Measurements from ENCODE around the gene ZNF207.
"Not testable (repeated sequence)": the region's sequence is repeated elsewhere in the genome, so short reads cannot be mapped to it uniquely, and the experiment has no call there.

The ZNF207 gene
- 164 to 431 (median 255) reads per million in 9 experiments for total RNA-seq

DNA sequence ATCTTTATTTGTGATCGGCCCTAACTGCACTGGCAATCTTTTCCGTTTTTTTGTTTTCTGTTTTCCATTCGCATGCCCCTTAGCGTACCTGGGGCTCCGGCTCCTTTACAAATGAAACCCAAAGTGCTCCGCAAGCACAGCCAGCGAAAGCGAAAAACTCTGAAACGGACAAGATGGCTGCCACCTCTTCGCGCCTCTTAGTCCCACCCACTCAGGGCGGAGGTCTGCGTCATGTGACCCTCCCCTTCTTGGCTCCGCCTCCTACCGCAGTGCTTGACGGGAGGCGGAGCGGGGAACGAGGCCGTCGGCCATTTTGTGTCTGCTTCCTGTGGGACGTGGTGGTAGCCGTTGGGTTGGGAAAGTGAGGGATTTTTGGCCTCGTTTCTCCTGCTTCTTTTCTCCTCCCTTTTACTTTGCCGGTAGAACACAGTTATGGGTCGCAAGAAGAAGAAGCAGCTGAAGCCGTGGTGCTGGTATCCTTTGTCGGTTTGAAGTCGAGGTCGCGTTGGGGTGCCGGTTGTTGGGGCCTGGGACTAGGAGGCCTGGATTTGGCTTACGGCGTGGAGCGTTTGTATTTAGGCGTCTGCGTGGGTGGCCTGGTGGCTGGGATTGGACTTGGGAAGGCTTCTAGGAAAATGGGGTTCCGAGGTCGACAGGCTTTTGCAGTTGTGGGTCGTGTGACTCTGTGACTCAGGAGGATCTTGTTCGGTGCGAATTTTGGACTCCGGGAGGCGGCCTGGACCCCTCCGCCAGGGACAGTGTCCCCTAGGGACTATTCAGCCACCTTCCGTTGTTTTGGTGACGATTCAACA lies at the start of gene ZNF207:
TSS of gene ZNF207 (plus strand) at position 304 of the 812 bp plus-strand sequence. CDS start at position 433, 129 bp downstream.
- no peaks in the 10 kb centered on the region for H3K27me3 Mint-ChIP-seq
- peaks cover 63% of the 10 kb centered on the region for H3K36me3 Mint-ChIP-seq (ENCODE audit: insufficient read depth)
- peak within 1 kb of the TSS; percentile 99 for H3K27ac Mint-ChIP-seq
- ATAC-seq (replicated peaks) (peak; percentile 96), DNase-seq (peak; percentile 95)
- peak within 1 kb of the TSS; percentile 97 to 98 for H3K4me3 Mint-ChIP-seq
- no peaks in the 10 kb centered on the region for H3K9me3 Mint-ChIP-seq
- H3K4me1 Mint-ChIP-seq (ENCODE audit: low read depth in 2 of 2), result peaks cover 25 to 32% of the 10 kb centered on the region in 2 donors

DNA sequence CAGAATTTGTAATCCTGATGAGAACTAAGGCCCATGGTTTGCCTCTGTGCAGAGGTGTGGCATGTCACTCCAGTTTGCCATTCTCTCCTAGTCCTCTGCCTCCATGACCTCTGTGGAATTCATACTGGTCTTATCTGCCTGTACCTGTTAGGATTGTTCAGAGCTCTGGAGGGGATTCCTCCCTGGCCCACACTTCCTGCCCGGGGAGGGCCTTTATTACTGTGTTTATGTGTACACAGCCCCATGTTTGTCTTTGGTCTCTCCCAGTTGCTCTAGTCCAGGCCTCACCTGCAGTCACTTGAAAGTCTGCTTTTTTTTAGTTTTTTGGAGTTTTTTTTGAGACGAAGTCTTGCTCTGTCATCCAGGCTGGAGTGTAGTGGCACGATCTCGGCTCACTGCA lies 47.9 kb upstream of the ZNF207 start:
- Mint-ChIP-seq H3K27ac (no peak overlapping the region), H3K9me3 (no peaks in the 10 kb centered on the region), H3K27me3 (no peaks in the 10 kb centered on the region), H3K4me1 (ENCODE audit: low read depth in 2 of 2) (no peaks in the 10 kb centered on the region), H3K4me3 (no peak overlapping the region), H3K36me3 (ENCODE audit: insufficient read depth) (no peaks in the 10 kb centered on the region)
- ATAC-seq (replicated peaks) (no peak), DNase-seq (no peak)

DNA sequence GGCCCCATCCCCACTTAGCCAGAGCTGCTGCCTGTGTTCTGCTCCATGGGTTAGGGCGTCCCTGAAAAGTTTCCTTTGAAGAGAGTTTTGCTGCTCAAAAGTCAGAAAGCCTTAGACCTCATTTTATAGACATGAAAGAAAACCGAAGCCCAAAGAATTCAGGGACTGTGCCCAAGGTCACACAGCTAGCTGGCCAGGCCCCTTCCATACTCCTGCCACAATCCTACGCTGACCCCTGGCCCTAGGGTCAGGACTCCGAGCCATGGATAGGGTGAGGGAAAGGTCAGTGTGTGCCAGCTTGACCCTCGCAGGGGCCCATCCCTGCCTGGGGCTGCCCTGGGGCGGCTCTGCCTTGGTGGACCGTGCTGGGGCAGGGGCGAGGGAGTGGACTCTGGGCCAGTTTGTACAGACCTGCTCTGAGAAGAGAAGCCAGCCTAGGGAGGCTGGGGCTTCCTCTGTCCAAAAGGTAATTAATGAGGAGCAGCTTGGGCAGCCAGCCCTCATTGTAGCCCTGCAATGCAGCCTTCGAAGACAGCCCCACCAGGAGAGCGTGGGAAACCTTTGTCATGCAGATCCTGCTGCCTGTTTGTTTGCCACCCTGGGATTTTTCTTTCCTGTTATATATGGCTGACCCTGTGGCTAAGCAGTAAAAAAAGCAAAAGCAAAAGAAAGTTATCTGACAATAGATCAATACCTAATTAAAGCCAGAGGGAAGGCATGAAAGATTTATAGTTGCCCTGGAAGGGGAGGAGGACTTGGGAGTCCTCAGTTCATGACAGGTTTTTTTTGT lies 46.9 kb upstream of the ZNF207 start:
- Mint-ChIP-seq H3K36me3 (ENCODE audit: insufficient read depth) (no peaks in the 10 kb centered on the region), H3K4me1 (ENCODE audit: low read depth in 2 of 2) (peaks cover 0 to 3% of the 10 kb centered on the region in 2 donors)

DNA sequence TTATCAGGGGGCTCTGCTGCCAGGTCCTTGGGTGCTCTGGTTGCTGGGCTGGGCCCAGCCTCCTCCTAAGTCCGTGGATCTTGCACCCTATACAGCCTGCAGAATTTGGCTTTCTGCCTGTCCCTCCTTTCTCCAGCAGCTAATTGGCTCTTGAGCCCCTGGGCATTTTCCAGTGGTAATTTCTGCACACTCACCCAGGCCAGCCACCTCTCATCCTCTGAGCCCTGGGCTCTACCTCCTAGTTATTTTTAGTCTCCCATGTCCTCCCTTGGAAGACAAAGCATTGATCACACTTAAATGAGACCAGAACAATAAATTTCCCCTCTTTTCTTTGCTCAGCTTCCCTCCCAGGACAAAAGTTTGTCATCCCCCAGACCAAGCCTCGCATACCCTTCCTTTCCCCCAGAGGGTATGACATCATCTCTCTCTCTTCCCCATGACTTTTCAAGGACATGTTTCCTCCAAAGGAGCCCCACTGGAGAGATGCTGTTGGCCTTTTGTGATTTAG lies 46.1 kb upstream of the ZNF207 start:
- H3K4me3 Mint-ChIP-seq, result no peak overlapping the region
- peaks cover 0 to 3% of the 10 kb centered on the region in 2 donors for H3K4me1 Mint-ChIP-seq (ENCODE audit: low read depth in 2 of 2)
- no peaks in the 10 kb centered on the region for H3K27me3 Mint-ChIP-seq
- H3K27ac Mint-ChIP-seq, result peak overlapping the region in 1 of 2 donors; percentile 0
- no peaks in the 10 kb centered on the region for H3K36me3 Mint-ChIP-seq (ENCODE audit: insufficient read depth)
- no peaks in the 10 kb centered on the region for H3K9me3 Mint-ChIP-seq
- DNase-seq (no peak), ATAC-seq (replicated peaks) (no peak)

More for the DNA sequence above, 46.9 kb upstream of the ZNF207 start:
- Mint-ChIP-seq H3K27ac (peak overlapping the region in 1 of 2 donors; percentile 0), H3K4me3 (no peak overlapping the region), H3K27me3 (no peaks in the 10 kb centered on the region), H3K9me3 (no peaks in the 10 kb centered on the region)
- DNase-seq (no peak), ATAC-seq (replicated peaks) (no peak)

DNA sequence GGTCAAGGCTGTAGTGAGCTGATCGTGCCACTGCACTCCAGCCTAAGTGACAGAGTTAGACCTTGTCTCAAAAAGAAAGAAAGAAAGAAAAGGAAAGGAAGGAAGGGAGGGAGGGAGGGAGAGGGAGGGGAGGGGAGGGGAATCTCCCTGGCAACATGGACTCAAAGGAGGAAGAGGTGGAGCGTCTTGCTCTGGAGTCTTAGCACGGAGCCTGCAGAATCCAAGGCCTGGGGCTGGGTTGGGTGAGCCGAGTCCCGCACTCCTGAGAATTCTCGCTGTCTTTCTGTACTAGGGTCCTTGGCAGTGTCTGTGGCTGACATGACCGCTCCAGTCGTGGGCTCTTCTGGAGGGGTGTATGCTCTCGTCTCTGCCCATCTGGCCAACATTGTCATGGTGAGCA lies 44.9 kb upstream of the ZNF207 start:
- Mint-ChIP-seq H3K4me3 (no peak overlapping the region), H3K27ac (no peak overlapping the region), H3K4me1 (ENCODE audit: low read depth in 2 of 2) (peaks cover 0 to 3% of the 10 kb centered on the region in 2 donors), H3K27me3 (no peaks in the 10 kb centered on the region), H3K9me3 (no peaks in the 10 kb centered on the region), H3K36me3 (ENCODE audit: insufficient read depth) (no peaks in the 10 kb centered on the region)
- no peak for DNase-seq
- no peak for ATAC-seq (replicated peaks)

DNA sequence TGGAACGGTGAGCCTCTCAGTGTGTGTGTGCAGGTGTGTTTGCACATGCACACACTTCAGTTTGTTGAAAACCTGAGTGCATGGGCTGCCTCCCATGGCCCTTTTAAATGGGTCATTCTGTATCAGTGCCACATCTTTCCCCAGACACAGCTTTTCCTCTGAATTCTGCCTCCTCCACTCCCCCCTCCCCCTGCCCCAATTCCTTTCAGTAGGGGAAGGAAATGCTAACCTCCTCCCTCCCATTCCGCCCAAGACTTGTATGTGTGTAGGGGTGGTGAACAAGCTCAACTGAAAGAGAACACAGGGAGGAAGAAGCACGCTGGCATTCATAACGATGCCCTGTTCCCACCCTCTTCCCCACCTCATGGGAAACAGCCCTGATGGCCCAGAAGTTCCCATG lies 42.3 kb upstream of the ZNF207 start:
- DNase-seq (no peak), ATAC-seq (replicated peaks) (no peak)
- H3K9me3 Mint-ChIP-seq, result no peaks in the 10 kb centered on the region
- no peaks in the 10 kb centered on the region for H3K36me3 Mint-ChIP-seq (ENCODE audit: insufficient read depth)
- peaks cover 0 to 3% of the 10 kb centered on the region in 2 donors for H3K4me1 Mint-ChIP-seq (ENCODE audit: low read depth in 2 of 2)
- H3K4me3 Mint-ChIP-seq, result no peak overlapping the region
- no peak overlapping the region for H3K27ac Mint-ChIP-seq
- H3K27me3 Mint-ChIP-seq, result no peaks in the 10 kb centered on the region

DNA sequence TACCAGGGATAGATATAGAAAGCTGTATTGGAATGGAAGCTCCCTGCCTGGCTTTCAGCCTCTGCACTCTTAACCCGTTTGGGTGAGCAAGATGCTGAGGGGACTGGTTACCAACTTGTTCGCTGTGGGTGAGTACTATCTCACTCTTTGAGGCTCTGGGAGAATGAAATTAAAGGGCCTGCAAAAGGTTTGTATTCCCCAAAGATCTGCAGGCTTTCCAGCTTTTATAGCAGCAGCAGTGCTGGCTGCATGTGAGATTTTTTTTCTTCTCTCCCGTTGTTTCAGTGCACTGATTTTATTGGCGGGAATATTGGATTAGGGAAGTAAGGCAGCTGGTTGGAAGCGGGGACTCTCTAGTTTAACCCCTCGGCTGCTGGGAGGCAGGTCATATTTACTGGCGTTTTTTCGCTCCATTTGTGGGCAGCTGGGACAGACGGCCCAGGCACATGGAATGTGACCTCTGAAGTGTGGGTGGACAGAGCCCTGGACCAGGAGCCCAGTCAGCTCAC lies 38.9 kb upstream of the ZNF207 start:
- H3K4me1 Mint-ChIP-seq (ENCODE audit: low read depth in 2 of 2), result peaks cover 0 to 3% of the 10 kb centered on the region in 2 donors
- H3K4me3 Mint-ChIP-seq, result no peak overlapping the region
- ATAC-seq (replicated peaks) (no peak), DNase-seq (no peak)
- H3K27me3 Mint-ChIP-seq, result peaks cover 0 to 8% of the 10 kb centered on the region in 2 donors
- H3K9me3 Mint-ChIP-seq, result no peaks in the 10 kb centered on the region
- no peaks in the 10 kb centered on the region for H3K36me3 Mint-ChIP-seq (ENCODE audit: insufficient read depth)
- no peak overlapping the region for H3K27ac Mint-ChIP-seq

DNA sequence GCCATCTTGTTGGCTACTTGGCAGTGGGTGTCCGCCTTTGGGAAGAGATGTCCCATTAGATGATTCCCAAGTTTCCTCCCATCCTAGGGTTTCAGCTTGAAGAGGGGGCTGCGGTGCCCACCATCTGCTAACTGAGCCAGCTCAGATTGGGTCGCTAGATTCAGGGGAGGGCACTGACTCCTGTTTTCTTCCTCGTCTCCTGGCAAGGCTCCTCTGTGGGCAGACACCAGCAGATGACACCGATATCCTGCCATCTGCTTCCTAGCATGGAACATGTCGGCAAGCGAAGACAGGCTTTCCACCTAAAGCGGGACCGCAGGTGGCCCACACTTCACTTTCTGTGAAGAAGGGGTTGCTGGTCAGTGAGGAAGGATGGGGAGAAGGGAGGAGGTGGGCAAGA lies 35.3 kb upstream of the ZNF207 start:
- Mint-ChIP-seq H3K27me3 (peaks cover 5 to 18% of the 10 kb centered on the region in 2 donors), H3K36me3 (ENCODE audit: insufficient read depth) (peaks cover 2% of the 10 kb centered on the region), H3K9me3 (no peaks in the 10 kb centered on the region), H3K4me1 (ENCODE audit: low read depth in 2 of 2) (peaks cover 3% of the 10 kb centered on the region in 2 donors), H3K27ac (no peak overlapping the region), H3K4me3 (no peak overlapping the region)
- DNase-seq, result no peak
- ATAC-seq (replicated peaks), result no peak

DNA sequence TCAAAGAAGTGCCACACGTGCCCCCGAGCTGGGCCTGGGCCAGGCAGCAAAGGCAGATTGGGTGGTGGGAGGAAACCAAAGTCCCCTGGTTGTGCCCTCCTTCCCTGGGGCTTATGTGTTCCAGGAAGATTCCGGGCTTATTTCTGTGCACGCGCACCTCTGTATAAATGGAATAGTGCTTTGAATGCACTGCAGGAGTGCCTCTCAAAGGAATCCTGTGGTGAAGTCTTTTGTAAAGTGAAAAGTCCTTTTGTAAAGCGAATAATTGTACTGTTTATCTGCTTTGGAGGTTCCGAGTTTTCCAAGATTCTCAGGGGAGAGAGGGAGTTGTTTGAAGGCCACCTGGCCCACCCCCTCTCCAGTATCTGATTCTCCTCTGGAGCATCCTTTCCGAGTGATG lies 34.8 kb upstream of the ZNF207 start:
- peaks cover 3 to 4% of the 10 kb centered on the region in 2 donors for H3K4me1 Mint-ChIP-seq (ENCODE audit: low read depth in 2 of 2)
- no peak for DNase-seq
- H3K9me3 Mint-ChIP-seq, result no peaks in the 10 kb centered on the region
- peaks cover 4% of the 10 kb centered on the region for H3K36me3 Mint-ChIP-seq (ENCODE audit: insufficient read depth)
- no peak overlapping the region for H3K27ac Mint-ChIP-seq
- no peak overlapping the region for H3K4me3 Mint-ChIP-seq
- peaks cover 5 to 18% of the 10 kb centered on the region in 2 donors for H3K27me3 Mint-ChIP-seq
- ATAC-seq (replicated peaks), result no peak

DNA sequence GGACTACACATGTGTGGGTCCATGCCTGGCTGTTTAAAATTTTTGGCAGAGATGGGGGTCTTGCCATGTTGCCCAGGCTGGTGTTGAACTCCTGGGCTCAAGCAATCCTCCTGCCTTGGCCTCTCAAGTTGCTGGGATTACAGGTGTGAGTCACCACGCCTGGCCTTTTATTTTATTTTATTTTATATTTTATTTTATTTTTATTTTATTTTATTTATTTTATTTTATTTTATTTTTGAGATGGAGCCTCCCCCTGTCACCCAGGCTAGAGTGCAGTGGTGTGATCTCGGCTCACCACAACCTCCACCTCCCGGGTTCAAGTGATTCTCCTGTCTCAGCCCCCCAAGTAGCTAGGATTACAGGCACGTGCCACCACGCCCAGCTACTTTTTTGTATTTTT lies 33.3 kb upstream of the ZNF207 start:
- H3K27me3 Mint-ChIP-seq, result peaks cover 5 to 18% of the 10 kb centered on the region in 2 donors
- ATAC-seq (replicated peaks); H3K4me3 Mint-ChIP-seq; H3K27ac Mint-ChIP-seq; DNase-seq; H3K9me3 Mint-ChIP-seq; H3K36me3 Mint-ChIP-seq (ENCODE audit: insufficient read depth); H3K4me1 Mint-ChIP-seq (ENCODE audit: low read depth in 2 of 2): not testable (repeated sequence)

DNA sequence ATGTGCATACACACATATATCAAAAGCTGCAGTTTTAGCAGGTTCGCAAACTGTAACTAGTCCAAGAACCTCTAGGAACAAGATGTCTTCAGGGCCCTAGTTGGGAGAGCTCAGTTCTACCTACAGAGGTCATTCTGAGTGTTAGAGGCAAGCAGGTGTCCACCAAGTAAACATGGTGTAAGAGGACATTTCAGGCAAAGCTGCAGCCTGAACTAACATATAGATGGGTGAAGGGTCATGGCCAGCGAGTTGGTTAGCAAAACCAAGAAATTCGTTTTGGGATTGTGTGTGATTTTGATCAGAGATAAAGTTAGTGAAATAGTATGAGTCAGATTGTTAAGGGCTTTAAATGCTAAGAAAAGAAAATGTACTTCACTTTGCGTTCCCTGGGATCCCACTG lies 32.6 kb upstream of the ZNF207 start:
- Mint-ChIP-seq H3K27ac (no peak overlapping the region), H3K9me3 (no peaks in the 10 kb centered on the region), H3K27me3 (peaks cover 5 to 18% of the 10 kb centered on the region in 2 donors), H3K36me3 (ENCODE audit: insufficient read depth) (peaks cover 4% of the 10 kb centered on the region), H3K4me3 (no peak overlapping the region), H3K4me1 (ENCODE audit: low read depth in 2 of 2) (peaks cover 3 to 4% of the 10 kb centered on the region in 2 donors)
- no peak for DNase-seq
- no peak for ATAC-seq (replicated peaks)

DNA sequence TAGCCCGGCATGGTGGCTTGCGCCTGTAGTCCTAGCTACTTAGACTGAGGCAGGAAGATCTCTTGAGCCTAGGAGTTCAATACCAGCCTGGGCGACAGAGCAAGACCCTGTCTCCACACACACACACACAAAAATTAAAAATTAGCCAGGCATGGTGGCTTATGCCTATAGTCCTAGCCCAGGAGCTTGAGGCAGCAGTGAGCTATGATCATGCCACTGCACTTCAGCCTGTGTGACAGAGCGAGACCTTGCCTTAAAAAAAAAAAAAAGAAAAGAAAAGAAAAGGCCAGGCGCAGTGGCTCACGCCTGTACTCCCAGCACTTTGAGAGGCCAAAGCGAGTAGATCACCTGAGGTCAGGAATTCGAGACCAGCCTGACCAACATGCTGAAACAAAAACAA lies 31.9 kb upstream of the ZNF207 start:
- H3K27ac Mint-ChIP-seq, result no peak overlapping the region
- H3K4me1 Mint-ChIP-seq (ENCODE audit: low read depth in 2 of 2), result peaks cover 3 to 4% of the 10 kb centered on the region in 2 donors
- no peaks in the 10 kb centered on the region for H3K9me3 Mint-ChIP-seq
- ATAC-seq (replicated peaks) (no peak), DNase-seq (no peak)
- H3K36me3 Mint-ChIP-seq (ENCODE audit: insufficient read depth), result peaks cover 4% of the 10 kb centered on the region
- peak overlapping the region in 1 of 2 donors; percentile 37 for H3K4me3 Mint-ChIP-seq
- H3K27me3 Mint-ChIP-seq, result peaks cover 5 to 18% of the 10 kb centered on the region in 2 donors

DNA sequence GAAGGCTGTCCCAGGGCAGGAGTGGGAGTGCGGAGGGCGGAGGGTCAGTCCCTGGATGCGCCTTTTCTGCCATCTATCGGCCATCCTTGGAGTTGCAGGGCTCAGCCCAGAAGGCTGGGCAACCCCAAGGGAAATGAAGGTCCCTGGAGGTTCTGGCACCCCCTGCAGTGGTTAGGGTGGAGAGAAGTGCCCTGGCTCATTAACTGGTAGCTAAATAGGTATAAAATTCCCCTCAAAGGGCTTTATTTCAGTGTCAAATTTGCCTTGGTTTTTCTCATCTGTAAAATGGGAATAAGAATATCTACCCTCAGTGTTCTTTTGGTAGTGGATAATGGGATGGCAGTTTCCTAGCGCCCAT lies 30.4 kb upstream of the ZNF207 start:
- Mint-ChIP-seq H3K36me3 (ENCODE audit: insufficient read depth) (peaks cover 4% of the 10 kb centered on the region), H3K4me1 (ENCODE audit: low read depth in 2 of 2) (peaks cover 4 to 6% of the 10 kb centered on the region in 2 donors), H3K9me3 (no peaks in the 10 kb centered on the region), H3K27me3 (peaks cover 5 to 18% of the 10 kb centered on the region in 2 donors), H3K4me3 (peak overlapping the region; percentile 70 to 77), H3K27ac (peak overlapping the region in 1 of 2 donors; percentile 46)
- DNase-seq (peak; percentile 70 to 78 (median 72)), ATAC-seq (replicated peaks) (peak; percentile 91)
